Islet of Langerhans (tissue), 1 donor: ENCODE measurements around the gene NT5E.

Experiments used
- FAIRE-seq: peaks from one replicate; lab custom pipeline; 2011; peaks lifted over from hg19 to GRCh38; lab: Jason Lieb, UNC

NT5E gene

DNA sequence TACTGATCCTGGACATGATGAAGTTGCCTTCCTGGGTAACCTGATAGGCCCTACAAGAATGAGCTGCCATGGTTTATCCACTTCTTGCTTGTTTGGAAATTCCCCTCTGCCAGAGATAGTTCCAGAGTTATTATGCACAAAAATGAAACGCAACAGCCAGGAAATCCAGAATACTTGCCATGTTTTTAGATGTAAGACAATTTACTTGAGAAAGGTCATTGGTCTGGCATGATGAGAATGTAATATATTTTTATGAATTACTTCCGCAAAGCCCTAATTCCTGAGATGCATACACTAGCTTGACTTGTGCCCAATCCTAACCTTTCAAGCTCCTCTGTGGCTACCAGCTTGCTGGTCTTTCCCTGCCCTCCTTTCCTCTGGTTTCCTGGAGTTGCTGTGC, 27.9 kb upstream of the NT5E start:
- FAIRE-seq = no peak

DNA sequence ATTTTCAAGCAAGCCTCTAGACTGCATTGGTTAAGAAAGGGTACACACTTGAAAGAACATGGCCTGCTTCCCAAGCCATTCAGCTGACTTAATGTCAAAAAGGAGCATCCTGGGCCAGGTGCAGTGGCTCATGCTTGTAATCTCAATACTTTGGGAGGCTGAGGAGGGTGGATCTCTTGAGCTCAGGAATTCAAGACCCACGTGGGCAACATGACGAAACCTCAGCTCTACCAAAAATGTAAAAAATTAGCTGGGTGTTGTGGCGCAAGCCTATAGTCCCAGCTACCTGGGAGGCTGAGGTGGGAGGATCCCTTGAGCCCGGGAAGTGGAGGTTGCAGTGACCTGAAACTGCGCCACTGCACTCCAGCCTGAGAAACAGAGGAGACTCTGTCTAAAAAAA, 26.9 kb upstream of the NT5E start:
- FAIRE-seq = no peak

GRCh38 chr6:85424981-85425380, 24.9 kb upstream of the NT5E start:
- FAIRE-seq = no peak

DNA sequence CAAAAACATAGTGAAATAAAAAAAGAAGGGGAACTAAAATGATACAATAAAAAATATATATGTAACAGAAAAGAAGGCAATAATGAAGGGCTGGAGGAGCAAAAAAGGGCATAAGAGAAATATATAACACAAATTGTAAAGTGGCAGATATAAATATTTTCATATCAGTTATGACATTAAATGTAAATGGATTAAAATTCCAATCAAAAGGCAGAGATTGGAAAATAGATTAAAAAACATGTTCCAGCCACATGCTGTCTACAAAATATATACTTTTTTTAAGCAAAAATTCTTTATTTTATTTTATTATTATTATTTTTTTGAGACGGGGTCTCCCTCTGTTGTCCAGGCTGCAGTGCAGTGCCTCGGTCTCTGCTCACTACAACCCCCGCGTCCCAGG, 23.9 kb upstream of the NT5E start:
- no peak for FAIRE-seq

GRCh38 chr6:85428486-85428885, 21.4 kb upstream of the NT5E start:
- FAIRE-seq = no peak

DNA sequence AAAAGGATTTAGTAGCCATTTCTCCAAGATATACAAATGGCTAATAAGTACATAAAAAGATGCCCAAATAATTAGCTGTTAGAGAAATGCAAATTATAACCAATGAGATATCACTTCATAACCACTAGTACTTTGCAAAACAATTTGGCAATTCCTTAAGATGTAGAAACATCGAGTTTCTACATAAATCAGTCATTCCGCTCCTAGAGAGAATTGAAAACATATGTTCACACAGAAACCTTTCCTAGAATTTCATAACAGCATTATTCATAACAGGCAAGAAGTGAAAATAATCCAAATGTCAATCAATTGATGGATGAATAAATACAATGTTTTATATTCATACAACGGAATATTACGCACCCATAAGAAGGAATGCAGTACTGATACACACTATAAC, 20.5 kb upstream of the NT5E start:
- no peak for FAIRE-seq

GRCh38 chr6:85431271-85431670, 18.6 kb upstream of the NT5E start:
- no peak for FAIRE-seq

- no peak for FAIRE-seq
Observed at GRCh38 chr6:85432554-85432953, 17.3 kb upstream of the NT5E start.

GRCh38 chr6:85435851-85436250, 14.0 kb upstream of the NT5E start:
- no peak for FAIRE-seq

GRCh38 chr6:85436411-85436810, 13.5 kb upstream of the NT5E start:
- no peak for FAIRE-seq

DNA sequence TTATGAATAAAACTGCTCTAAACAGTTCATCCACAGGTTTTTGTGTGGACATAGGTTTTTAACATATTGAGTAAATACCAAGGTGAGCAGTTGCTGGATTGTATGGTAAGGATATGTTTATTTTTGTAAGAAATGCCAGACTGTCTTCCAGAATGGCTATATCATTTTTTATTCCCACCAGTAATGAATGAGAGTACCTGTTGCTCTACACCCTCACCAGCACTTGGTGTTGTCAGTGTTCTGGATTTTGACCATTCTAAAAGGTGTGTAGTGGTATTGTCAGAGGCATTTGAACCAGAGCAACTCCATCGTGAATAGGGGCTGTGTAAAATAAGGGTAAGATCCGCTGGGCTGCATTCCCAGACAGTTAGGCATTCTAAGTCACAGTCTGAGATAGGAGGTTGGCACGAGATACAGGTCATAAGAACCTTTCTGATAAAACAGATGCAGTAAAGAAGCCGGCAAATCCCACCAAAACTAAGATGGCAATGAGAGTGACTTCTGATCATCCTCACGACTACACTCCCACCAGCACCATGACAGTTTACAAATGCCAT, 12.9 kb upstream of the NT5E start:
- FAIRE-seq = no peak

DNA sequence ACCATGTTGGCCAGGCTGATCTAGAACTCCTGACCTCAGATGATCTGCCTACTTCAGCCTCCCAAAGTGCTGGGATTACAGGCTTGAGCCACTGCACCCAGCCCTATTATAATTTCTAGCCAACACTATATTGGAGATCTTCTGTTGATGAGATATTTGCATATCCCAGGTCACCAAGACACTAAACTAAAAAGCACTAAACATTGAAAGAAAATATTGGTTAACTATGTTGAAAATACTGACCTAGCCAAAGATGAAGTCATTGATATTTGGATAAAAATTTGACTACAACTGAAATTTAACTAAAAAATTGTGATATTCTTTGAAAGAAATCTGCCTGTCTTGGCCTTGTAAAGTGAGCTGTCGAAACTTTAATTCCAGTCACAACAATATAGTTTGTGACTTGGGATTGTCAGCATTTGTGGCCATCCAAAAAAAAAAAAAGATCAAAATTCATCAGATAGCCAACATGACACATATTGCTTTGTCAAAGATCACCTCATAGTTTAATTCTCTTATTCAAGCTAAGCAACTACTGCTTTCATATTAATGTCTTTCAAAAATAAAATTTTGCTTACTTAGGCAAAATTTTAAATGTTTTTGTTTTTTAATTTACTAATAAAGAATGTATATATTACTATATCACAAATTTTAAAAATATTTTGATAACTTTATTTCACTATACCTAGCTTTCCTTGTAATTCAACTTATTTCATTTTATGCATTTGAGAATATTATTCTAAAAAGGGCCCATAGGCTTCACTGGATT, 6.3 kb upstream of the NT5E start:
- no peak for FAIRE-seq

GRCh38 chr6:85449388-85449817, 480 bp upstream of the NT5E start:
- FAIRE-seq = no peak

DNA sequence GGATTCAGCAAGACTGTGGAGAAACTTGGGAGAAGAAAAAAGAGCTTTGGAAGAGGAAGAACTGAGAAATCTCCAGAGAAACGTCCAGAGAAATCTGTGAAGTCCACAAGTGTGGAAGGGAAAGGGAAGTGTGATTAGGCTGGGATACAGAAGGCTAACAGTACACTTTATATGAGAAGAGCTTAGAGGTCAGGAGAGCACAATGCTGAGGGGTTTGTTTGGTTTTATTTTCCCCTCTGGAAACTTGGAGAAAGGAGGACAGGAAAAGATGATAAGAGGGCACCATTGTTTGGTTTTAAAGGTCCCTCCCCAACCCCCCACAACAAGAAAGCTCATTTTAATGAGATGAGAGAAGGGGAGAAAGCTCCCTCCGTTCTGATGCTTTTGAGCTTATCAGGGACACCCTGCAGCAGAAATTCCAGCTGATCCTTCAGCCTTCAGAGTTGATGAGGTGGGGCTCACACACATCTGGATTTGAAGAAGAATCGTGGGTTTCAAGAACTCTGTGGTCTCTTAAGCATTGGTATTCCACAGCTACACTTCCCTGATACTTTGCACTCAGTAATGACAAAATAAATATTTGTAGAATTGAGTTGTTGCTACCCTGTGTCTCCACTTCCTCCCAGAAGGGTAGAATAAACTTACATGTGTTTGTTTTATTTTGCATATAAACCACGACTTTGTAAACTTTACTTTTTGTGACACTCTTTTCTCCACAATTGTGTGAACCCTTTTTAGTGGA, 1.9 kb downstream of the NT5E start:
- FAIRE-seq = no peak

- no peak for FAIRE-seq
Observed at GRCh38 chr6:85452441-85452881, 2.6 kb downstream of the NT5E start.

GRCh38 chr6:85453052-85453451, 3.2 kb downstream of the NT5E start:
- no peak for FAIRE-seq

- FAIRE-seq = no peak
Observed at GRCh38 chr6:85453490-85453889, 3.6 kb downstream of the NT5E start.

DNA sequence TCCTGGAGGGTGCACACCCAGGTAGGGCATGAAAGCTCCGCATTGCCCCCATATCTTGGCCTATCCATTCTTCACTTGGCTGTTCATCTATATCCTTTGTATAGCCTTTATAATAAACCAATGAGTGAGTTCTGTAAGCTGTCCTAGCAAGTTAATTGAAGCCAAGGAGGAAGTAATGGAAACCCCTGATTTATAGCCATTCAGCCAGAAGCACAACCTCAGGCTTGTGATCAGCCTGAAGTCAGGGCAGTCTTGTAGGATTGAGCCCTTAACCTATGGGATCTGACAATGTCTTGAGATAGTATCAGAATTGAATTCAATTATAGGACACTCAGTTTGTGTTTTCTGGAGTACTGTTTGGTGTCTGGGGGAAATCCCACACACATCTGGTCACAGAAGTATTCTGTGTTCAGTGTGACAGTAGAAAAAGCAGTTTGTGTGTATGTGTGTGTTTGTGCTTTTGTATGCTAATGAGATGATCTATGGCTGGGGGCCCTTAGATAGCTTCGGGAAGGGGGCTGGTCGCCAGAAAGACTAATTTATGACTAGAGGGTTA, 5.7 kb downstream of the NT5E start:
- FAIRE-seq = no peak

- no peak for FAIRE-seq
Observed at GRCh38 chr6:85456782-85457181, 6.9 kb downstream of the NT5E start.

DNA sequence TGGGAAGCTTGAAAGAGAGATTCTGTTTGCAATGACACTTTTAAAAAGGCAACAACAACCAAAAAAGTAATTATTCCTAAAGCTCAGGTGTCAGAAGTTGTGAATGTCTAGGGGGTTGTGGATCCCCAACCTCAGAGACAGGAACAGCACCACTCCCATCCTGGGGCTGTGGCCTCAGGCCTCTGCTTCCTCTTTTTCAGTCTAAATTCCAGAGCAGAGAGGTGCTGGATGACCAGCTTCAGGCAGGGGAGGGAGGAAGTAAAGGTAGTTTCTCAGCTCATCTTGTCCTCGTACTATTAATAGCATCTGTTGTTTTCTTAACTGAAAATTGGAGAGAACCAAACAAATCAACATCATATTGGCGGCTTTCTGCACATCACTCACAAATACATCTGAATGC, 8.3 kb downstream of the NT5E start:
- no peak for FAIRE-seq

DNA sequence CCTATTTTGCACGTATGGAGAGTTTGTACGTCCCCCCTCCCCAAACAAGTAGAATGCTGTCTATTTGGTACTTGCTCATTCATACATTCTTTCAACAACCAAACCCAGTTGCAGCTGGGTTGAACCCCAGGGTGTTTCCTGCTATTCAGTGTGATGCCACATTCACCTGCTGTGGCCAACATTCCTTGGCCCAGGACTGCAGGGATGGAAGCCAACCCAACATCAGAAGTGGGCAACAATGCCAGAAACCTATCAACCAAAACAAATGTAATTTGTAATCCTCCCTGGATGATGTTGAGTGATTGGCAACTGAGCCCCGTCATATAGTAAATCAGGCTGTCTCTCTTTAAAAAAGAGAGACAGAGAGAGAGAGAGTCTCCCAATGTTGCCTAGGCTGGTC, 8.9 kb downstream of the NT5E start:
- no peak for FAIRE-seq

DNA sequence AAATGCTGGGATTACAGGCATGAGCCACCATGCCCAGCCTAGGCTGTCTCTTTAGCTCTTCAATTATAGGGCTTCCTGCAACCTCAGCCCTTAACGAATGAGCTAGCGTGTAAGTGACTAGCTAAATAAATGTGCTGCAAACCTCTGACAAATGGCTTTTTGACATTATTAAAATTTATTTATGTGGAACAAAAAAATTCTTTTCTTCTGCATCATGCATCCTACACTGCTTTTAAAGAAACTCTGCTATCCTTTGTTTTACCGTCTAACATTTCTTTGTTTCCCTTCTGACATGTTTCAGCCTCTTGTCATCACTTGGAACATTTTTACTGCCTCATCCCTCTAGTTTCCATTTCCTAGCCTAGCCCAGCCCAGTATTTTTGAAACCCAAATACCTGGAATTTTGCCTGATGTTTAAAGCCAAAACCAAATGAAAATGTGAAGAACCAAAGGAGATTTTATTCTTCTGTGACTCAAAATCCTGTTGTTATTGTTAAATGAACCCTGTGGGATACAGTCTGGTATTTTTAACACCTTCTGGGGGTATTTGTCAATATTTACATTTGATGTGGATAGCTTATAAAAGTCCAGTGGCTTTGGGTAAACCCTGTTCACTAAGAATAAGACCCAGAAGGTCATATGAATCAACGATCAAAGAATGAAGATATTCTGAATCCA, 9.5 kb downstream of the NT5E start:
- FAIRE-seq = no peak
